Activated CD8-positive, alpha-beta T cell treated with anti-CD3 and anti-CD28 coated beads for 36 hours (primary cell): ENCODE results near the gene TFR2. TPM values are rescaled to one million over a fixed set of nuclear protein-coding genes. Genes with fewer than 3 reads are reported as not detected.
A peak's percentile ranks its signal among the peaks of the same experiment; 100 is the strongest.

Experiments
- ATAC-seq: fragments of 200-7000 bp; cut with Tn5 transposase; one replicate; pipeline ENCODE4 v1.10.0; 2021; ENCODE audit warnings: mild to moderate bottlenecking, moderate library complexity
- CTCF ChIA-PET: fragments of 350-600 bp; sonication (Branson Sonifier 250); formaldehyde crosslinking; loops from one replicate; lab custom pipeline; 2021; ENCODE audit warnings: antibody characterized with exemption; lab: Charles Lee
- POLR2A ChIA-PET: fragments of 350-600 bp; sonication (Branson Sonifier 250); formaldehyde crosslinking; loops from one replicate; lab custom pipeline; 2021; ENCODE audit warnings: antibody characterized with exemption; lab: Charles Lee
- DNase-seq: peaks from one replicate; pipeline ENCODE4 v3.0.0-alpha.2; 2020
- H3K27ac Mint-ChIP-seq: one replicate; pipeline ENCODE4 v1.8.0; 2021; ENCODE audit warnings: mild to moderate bottlenecking, mixed read lengths
- H3K27me3 Mint-ChIP-seq: one replicate; pipeline ENCODE4 v1.8.0; 2021; ENCODE audit warnings: mixed read lengths
- H3K36me3 Mint-ChIP-seq: one replicate; pipeline ENCODE4 v1.8.0; 2021; ENCODE audit warnings: low read depth, mixed read lengths
- H3K4me1 Mint-ChIP-seq: one replicate; pipeline ENCODE4 v1.8.0; 2021; ENCODE audit warnings: low read depth, mixed read lengths
- H3K4me3 Mint-ChIP-seq: one replicate; pipeline ENCODE4 v1.8.0; 2021; ENCODE audit warnings: mild to moderate bottlenecking, moderate library complexity, mixed read lengths
- H3K9me3 Mint-ChIP-seq: one replicate; pipeline ENCODE4 v1.8.0; 2021; ENCODE audit warnings: mixed read lengths
- intact Hi-C: fragments of 100-400 bp; cut with micrococcal nuclease; formaldehyde crosslinking; loops from one replicate; pipeline ENCODE4 v1.10.0; 2022
- total RNA-seq, 2 experiments: library from RNA; stranded (reverse); gene quantifications; one replicate each; pipeline ENCODE4 v1.2.3, GENCODE V29; 2021
- TF ChIP-seq, protein P1 (sequence below): fragments of 200-600 bp; IDR thresholded peaks from one replicate; pipeline ENCODE4 v1.8.0; 2022; ENCODE audit warnings: antibody characterized with exemption, mild to moderate bottlenecking

The TFR2 gene
- total RNA-seq, 2 experiments from 2014 or later, result 11.3 to 11.9 TPM

DNA sequence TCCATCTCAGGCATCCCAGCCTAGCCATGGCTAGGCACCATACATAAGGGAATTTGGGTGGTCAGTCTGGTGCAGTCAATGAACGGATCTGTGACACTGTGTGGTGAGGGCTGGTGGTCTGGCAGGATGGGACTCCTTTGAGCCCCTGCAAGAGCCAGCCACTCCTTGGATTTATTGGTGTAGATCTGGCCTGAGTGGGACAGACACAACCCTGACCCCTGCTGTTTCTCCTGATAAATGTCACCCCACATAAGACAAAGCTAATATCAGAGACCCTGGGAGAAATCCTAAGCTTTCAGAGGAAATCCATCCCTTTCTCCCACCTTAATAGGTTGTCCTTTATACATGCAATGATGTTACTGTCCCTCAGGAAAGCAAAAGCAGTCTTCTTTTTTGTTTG, 52.9 kb downstream of the TFR2 start:
- Mint-ChIP-seq H3K27me3 (peaks cover 5% of the 10 kb centered on the region), H3K9me3 (no peaks in the 10 kb centered on the region), H3K4me1 (peaks cover 8% of the 10 kb centered on the region), H3K27ac (no peak overlapping the region), H3K4me3 (peak overlapping the region; percentile 26), H3K36me3 (no peaks in the 10 kb centered on the region)
- TF ChIP-seq, protein P1, sequence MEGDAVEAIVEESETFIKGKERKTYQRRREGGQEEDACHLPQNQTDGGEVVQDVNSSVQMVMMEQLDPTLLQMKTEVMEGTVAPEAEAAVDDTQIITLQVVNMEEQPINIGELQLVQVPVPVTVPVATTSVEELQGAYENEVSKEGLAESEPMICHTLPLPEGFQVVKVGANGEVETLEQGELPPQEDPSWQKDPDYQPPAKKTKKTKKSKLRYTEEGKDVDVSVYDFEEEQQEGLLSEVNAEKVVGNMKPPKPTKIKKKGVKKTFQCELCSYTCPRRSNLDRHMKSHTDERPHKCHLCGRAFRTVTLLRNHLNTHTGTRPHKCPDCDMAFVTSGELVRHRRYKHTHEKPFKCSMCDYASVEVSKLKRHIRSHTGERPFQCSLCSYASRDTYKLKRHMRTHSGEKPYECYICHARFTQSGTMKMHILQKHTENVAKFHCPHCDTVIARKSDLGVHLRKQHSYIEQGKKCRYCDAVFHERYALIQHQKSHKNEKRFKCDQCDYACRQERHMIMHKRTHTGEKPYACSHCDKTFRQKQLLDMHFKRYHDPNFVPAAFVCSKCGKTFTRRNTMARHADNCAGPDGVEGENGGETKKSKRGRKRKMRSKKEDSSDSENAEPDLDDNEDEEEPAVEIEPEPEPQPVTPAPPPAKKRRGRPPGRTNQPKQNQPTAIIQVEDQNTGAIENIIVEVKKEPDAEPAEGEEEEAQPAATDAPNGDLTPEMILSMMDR, result peak; percentile 17
- POLR2A ChIA-PET, result interaction anchor here (1.3 kb wide), 1 partner anchor 17 kb away, joined by 4 read pairs; no protein-coding TSS in a partner anchor
- no peak for ATAC-seq
- intact Hi-C loops, result no loop called here
- no peak for DNase-seq
- CTCF ChIA-PET, result interaction anchor here (0.7 to 6.4 kb wide), 18 partner anchors 10 to 460 kb away, joined by 3 to 30 read pairs (median 4); partner anchors contain the start of genes MOSPD3, POP7 and SLC12A9

GRCh38 chr7:100586266-100587025, 54.9 kb downstream of the TFR2 start, which contains the start of gene FBXO24:
FBXO24 (plus strand) TSS chr7:100586328; CDS start chr7:100586626, 298 bp downstream.
- DNase-seq (peak; percentile 99), ATAC-seq (peak; percentile 84)
- Mint-ChIP-seq H3K36me3 (peaks cover 2% of the 10 kb centered on the region), H3K4me1 (peaks cover 20% of the 10 kb centered on the region), H3K4me3 (peak within 1 kb of the TSS; percentile 98), H3K9me3 (no peaks in the 10 kb centered on the region), H3K27me3 (peaks cover 5% of the 10 kb centered on the region), H3K27ac (peak within 1 kb of the TSS; percentile 93)
- intact Hi-C loops, result no loop called here
- ChIA-PET POLR2A (interaction anchor here (0.9 to 4.9 kb wide), 15 partner anchors 9 to 157 kb away, joined by 3 to 22 read pairs (median 5); partner anchors contain the start of genes MEPCE, MOSPD3, PCOLCE and POP7), CTCF (interaction anchor here (0.6 to 6.4 kb wide), 22 partner anchors 15 to 139 kb away, joined by 3 to 39 read pairs (median 4); partner anchors contain the start of genes MOSPD3 and POP7)
- TF ChIP-seq, protein P1, result no peak

GRCh38 chr7:100585511-100586265, 55.7 kb downstream of the TFR2 start, which contains the start of gene LRCH4:
LRCH4 (minus strand) TSS chr7:100586129; CDS start chr7:100586100, 29 bp downstream.
- Mint-ChIP-seq H3K27me3 (peaks cover 5% of the 10 kb centered on the region), H3K4me1 (peaks cover 20% of the 10 kb centered on the region), H3K36me3 (peaks cover 2% of the 10 kb centered on the region), H3K4me3 (peak within 1 kb of the TSS; percentile 98), H3K9me3 (no peaks in the 10 kb centered on the region), H3K27ac (peak within 1 kb of the TSS; percentile 93)
- ATAC-seq (peak; percentile 5), DNase-seq (peak; percentile 67)
- TF ChIP-seq, protein P1, result no peak
- CTCF ChIA-PET, result interaction anchor here (0.6 to 6.4 kb wide), 23 partner anchors 14 to 140 kb away, joined by 3 to 39 read pairs (median 5); partner anchors contain the start of genes MOSPD3 and POP7
- POLR2A ChIA-PET, result interaction anchor here (0.6 to 4.9 kb wide), 19 partner anchors 8 to 156 kb away, joined by 3 to 22 read pairs (median 5); partner anchors contain the start of genes AGFG2, MEPCE, MOSPD3 and PCOLCE
- intact Hi-C loops, result no loop called here

- no peaks in the 10 kb centered on the region for H3K27me3 Mint-ChIP-seq
- no peaks in the 10 kb centered on the region for H3K9me3 Mint-ChIP-seq
- ATAC-seq (no peak), DNase-seq (peak; percentile 51)
- intact Hi-C loops, result no loop called here
- peak overlapping the region; percentile 98 for H3K4me3 Mint-ChIP-seq
- peaks cover 20% of the 10 kb centered on the region for H3K4me1 Mint-ChIP-seq
- POLR2A ChIA-PET, result interaction anchor here (0.6 to 4.9 kb wide), 21 partner anchors 7 to 155 kb away, joined by 3 to 22 read pairs (median 5); partner anchors contain the start of genes AGFG2, MEPCE, MOSPD3 and NYAP1
- TF ChIP-seq, protein P1, result no peak
- peak overlapping the region; percentile 93 for H3K27ac Mint-ChIP-seq
- H3K36me3 Mint-ChIP-seq, result peaks cover 2% of the 10 kb centered on the region
- CTCF ChIA-PET, result interaction anchor here (0.6 to 6.4 kb wide), 15 partner anchors 14 to 121 kb away, joined by 3 to 39 read pairs (median 6); partner anchors contain the start of genes MOSPD3 and POP7
Measured at GRCh38 chr7:100584683-100585510, 56.5 kb downstream of the TFR2 start.
